ENCODE measurements around the gene OR10A6. TPM values are rescaled to one million over a fixed set of nuclear protein-coding genes. Genes with fewer than 3 reads are reported as not detected.
A peak's percentile ranks its signal among the peaks of the same experiment; 100 is the strongest.

Gene OR10A6
- total RNA-seq, 1 experiment from 2014 or later = not detected

DNA sequence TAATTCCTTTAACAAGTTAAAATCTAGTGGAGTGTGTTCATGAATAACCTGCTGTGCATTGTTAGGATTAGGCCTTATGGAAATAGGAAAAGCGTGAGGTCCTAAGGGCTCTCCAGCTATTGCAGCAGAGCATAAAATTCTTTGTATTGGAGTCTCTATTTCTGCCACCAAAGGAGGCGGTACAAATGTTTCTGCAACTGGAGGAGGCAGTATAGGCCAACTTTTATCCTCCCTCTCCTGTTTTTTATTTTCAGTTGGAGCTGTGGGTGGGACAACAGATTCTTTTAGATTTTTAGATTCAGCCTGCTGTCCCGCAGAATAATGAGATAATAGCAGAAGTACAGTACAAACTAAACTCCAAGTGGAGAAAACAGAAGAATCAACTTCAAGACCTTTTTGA, 26.2 kb downstream of the OR10A6 start:
- Mint-ChIP-seq H3K27me3 (ENCODE audit: insufficient read depth, unreplicated experiment) (no peaks in the 10 kb centered on the region), H3K4me1 (ENCODE audit: insufficient read depth, unreplicated experiment) (peaks cover 26% of the 10 kb centered on the region), H3K9me3 (ENCODE audit: unreplicated experiment) (no peaks in the 10 kb centered on the region), H3K36me3 (ENCODE audit: insufficient read depth, unreplicated experiment) (no peaks in the 10 kb centered on the region), H3K27ac (ENCODE audit: low read depth, unreplicated experiment) (no peak overlapping the region), H3K4me3 (ENCODE audit: unreplicated experiment) (no peak overlapping the region)
- intact Hi-C loops (cut with micrococcal nuclease) = loop anchor here (1.0 kb wide), 1 partner anchor 82 kb away; the partner anchor contains the start of gene EIF3F
- BruUV-seq (replicated peaks) = no TSS peak
- CTCF ChIA-PET = interaction anchor here (0.9 to 9.7 kb wide), 7 partner anchors 9 to 191 kb away, joined by 3 to 98 read pairs (median 5); partner anchors contain the start of gene EIF3F
- TF ChIP-seq, protein P1, sequence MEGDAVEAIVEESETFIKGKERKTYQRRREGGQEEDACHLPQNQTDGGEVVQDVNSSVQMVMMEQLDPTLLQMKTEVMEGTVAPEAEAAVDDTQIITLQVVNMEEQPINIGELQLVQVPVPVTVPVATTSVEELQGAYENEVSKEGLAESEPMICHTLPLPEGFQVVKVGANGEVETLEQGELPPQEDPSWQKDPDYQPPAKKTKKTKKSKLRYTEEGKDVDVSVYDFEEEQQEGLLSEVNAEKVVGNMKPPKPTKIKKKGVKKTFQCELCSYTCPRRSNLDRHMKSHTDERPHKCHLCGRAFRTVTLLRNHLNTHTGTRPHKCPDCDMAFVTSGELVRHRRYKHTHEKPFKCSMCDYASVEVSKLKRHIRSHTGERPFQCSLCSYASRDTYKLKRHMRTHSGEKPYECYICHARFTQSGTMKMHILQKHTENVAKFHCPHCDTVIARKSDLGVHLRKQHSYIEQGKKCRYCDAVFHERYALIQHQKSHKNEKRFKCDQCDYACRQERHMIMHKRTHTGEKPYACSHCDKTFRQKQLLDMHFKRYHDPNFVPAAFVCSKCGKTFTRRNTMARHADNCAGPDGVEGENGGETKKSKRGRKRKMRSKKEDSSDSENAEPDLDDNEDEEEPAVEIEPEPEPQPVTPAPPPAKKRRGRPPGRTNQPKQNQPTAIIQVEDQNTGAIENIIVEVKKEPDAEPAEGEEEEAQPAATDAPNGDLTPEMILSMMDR (IDR thresholded peaks at IDR 0.05; ENCODE audit: unreplicated experiment) = no peak
- POLR2A ChIA-PET = interaction anchor here (2.8 kb wide), 1 partner anchor 82 kb away, joined by 9 read pairs; the partner anchor contains the start of gene EIF3F
- peak; percentile 8 for DNase-seq (ENCODE audit: unreplicated experiment)

DNA sequence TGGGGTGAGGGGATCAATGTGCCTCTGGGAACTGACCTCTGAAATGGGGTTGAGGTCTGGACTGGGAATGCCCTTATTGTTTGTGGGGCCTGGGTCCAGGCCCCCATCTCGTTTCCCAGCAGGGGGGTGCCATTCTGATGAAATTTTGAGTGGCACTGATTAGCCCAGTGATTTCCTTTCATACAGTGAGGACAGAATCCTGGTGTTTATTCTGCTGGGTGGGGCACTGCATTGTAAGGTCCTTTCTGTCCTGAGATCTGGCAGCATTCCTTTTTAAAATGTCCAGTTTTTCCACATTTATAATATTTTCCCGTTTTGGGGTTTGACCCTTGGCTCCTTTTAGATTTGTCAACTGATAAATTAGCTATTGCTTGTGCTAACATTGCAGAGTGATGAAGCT, 27.1 kb downstream of the OR10A6 start:
- no TSS peak for BruUV-seq (replicated peaks)
- TF ChIP-seq, protein P1 (IDR thresholded peaks at IDR 0.05; ENCODE audit: unreplicated experiment) = no peak
- Mint-ChIP-seq H3K4me3 (ENCODE audit: unreplicated experiment) (no peak overlapping the region), H3K27me3 (ENCODE audit: insufficient read depth, unreplicated experiment) (no peaks in the 10 kb centered on the region), H3K9me3 (ENCODE audit: unreplicated experiment) (no peaks in the 10 kb centered on the region), H3K4me1 (ENCODE audit: insufficient read depth, unreplicated experiment) (peaks cover 23% of the 10 kb centered on the region), H3K27ac (ENCODE audit: low read depth, unreplicated experiment) (no peak overlapping the region), H3K36me3 (ENCODE audit: insufficient read depth, unreplicated experiment) (no peaks in the 10 kb centered on the region)
- DNase-seq (ENCODE audit: unreplicated experiment) = no peak
- intact Hi-C loops (cut with micrococcal nuclease) = no loop called here
- POLR2A ChIA-PET = interaction anchor here (0.8 kb wide), 1 partner anchor 83 kb away, joined by 3 read pairs; the partner anchor contains the start of gene EIF3F
- CTCF ChIA-PET = interaction anchor here (9.6 to 9.7 kb wide), 2 partner anchors 12 to 81 kb away, joined by 94 to 98 read pairs; partner anchors contain the start of gene EIF3F

DNA sequence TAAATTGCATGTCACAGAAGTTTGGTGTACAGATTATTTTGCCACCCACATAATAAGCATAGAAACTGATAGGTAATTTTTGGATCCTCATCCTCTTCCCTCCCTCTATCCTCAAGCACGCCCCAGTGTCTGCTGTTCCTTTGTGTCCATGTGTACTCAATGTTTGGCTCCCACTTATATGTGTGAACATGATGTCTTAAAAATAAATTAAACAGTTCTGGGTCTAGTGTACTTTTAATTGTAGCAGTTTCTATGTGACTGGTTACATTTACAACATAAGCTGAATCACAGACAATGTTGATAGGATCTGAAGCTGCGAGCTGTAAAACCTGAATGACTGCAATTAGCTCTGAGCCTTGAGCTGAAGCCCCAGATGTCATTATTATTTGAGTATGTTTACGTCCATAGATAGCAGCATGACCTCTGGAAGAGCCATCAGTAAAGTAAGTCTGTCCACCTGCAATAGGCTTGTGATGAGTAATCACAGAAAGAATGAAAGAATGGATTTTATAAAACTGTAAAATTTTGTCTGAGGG, 29.7 kb downstream of the OR10A6 start:
- no peak overlapping the region for H3K27ac Mint-ChIP-seq (ENCODE audit: low read depth, unreplicated experiment)
- H3K9me3 Mint-ChIP-seq (ENCODE audit: unreplicated experiment) = no peaks in the 10 kb centered on the region
- no TSS peak for BruUV-seq (replicated peaks)
- intact Hi-C loops (cut with micrococcal nuclease) = no loop called here
- ChIA-PET CTCF (interaction anchor here (0.5 to 9.7 kb wide), 5 partner anchors 9 to 197 kb away, joined by 3 to 98 read pairs (median 3); partner anchors contain the start of gene EIF3F), POLR2A (interaction anchor here (0.6 to 1.4 kb wide), 2 partner anchors 27 to 1290 kb away, joined by 3 to 4 read pairs; no protein-coding TSS in a partner anchor)
- TF ChIP-seq, protein P1 (IDR thresholded peaks at IDR 0.05; ENCODE audit: unreplicated experiment) = no peak
- no peak overlapping the region for H3K4me3 Mint-ChIP-seq (ENCODE audit: unreplicated experiment)
- peaks cover 25% of the 10 kb centered on the region for H3K4me1 Mint-ChIP-seq (ENCODE audit: insufficient read depth, unreplicated experiment)
- H3K36me3 Mint-ChIP-seq (ENCODE audit: insufficient read depth, unreplicated experiment) = no peaks in the 10 kb centered on the region
- no peak for DNase-seq (ENCODE audit: unreplicated experiment)
- no peaks in the 10 kb centered on the region for H3K27me3 Mint-ChIP-seq (ENCODE audit: insufficient read depth, unreplicated experiment)

DNA sequence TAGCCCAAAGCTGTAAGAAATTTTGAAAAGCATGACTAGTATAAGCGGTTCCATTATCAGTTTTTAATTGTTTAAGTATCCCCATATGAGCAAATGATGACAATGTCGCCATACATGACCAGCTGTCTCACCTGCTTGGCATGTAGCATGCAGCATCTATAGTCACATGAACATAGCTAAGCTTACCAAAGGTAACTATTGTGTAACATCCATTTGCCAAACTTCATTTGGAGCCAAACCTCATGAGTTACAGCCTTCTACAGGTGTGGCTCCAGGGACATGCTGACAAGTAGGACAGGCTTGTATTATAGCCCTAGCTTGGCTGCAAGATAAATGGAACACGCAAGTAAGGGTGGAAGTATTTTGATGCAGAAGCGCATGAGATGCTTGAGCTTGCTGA, 30.4 kb downstream of the OR10A6 start:
- Mint-ChIP-seq H3K4me3 (ENCODE audit: unreplicated experiment) (no peak overlapping the region), H3K9me3 (ENCODE audit: unreplicated experiment) (no peaks in the 10 kb centered on the region), H3K36me3 (ENCODE audit: insufficient read depth, unreplicated experiment) (no peaks in the 10 kb centered on the region), H3K4me1 (ENCODE audit: insufficient read depth, unreplicated experiment) (peaks cover 20% of the 10 kb centered on the region), H3K27me3 (ENCODE audit: insufficient read depth, unreplicated experiment) (no peaks in the 10 kb centered on the region), H3K27ac (ENCODE audit: low read depth, unreplicated experiment) (no peak overlapping the region)
- ChIA-PET POLR2A (no interaction called here), CTCF (interaction anchor here (0.5 to 9.7 kb wide), 5 partner anchors 8 to 198 kb away, joined by 3 to 98 read pairs (median 3); partner anchors contain the start of gene EIF3F)
- intact Hi-C loops (cut with micrococcal nuclease) = no loop called here
- TF ChIP-seq, protein P1 (IDR thresholded peaks at IDR 0.05; ENCODE audit: unreplicated experiment) = no peak
- DNase-seq (ENCODE audit: unreplicated experiment) = no peak
- BruUV-seq (replicated peaks) = no TSS peak
